ENCODE measurements around the gene AGR3. TPM values are rescaled to one million over a fixed set of nuclear protein-coding genes. Genes with fewer than 3 reads are reported as not detected.

AGR3 gene
- total RNA-seq, 4 donors from 2014 or later: not detected

- no peak for TF ChIP-seq CTCF (IDR thresholded peaks at IDR 0.05)
- ATAC-seq (ENCODE audit: low FRiP score) (no peak), DNase-seq (ENCODE audit: low spot score) (no peak)
Observed at GRCh38 chr7:16914771-16915170, 33.0 kb upstream of the AGR3 start.

GRCh38 chr7:16913643-16914042 is 31.9 kb upstream of the AGR3 start:
- ATAC-seq (ENCODE audit: low FRiP score) (no peak), DNase-seq (ENCODE audit: low spot score) (no peak)
- no peak for TF ChIP-seq CTCF (IDR thresholded peaks at IDR 0.05)

- TF ChIP-seq CTCF (IDR thresholded peaks at IDR 0.05): no peak
- no peak for ATAC-seq (ENCODE audit: low FRiP score)
Observed at GRCh38 chr7:16912540-16912939, 30.8 kb upstream of the AGR3 start.

GRCh38 chr7:16908561-16908960 is 26.8 kb upstream of the AGR3 start:
- no peak for ATAC-seq (ENCODE audit: low FRiP score)
- no peak for DNase-seq (ENCODE audit: low spot score)
- no peak for TF ChIP-seq CTCF (IDR thresholded peaks at IDR 0.05)

More at GRCh38 chr7:16912540-16912939, 30.8 kb upstream of the AGR3 start:
- no peak for DNase-seq (ENCODE audit: low spot score)

- ATAC-seq (ENCODE audit: low FRiP score) (no peak), DNase-seq (ENCODE audit: low spot score) (no peak)
- TF ChIP-seq CTCF (IDR thresholded peaks at IDR 0.05): no peak
Observed at GRCh38 chr7:16905300-16906044, 23.7 kb upstream of the AGR3 start.

GRCh38 chr7:16904076-16904475 is 22.3 kb upstream of the AGR3 start:
- no peak for TF ChIP-seq CTCF (IDR thresholded peaks at IDR 0.05)
- DNase-seq (ENCODE audit: low spot score): no peak
- ATAC-seq (ENCODE audit: low FRiP score): no peak

GRCh38 chr7:16900209-16900768 is 18.5 kb upstream of the AGR3 start:
- ATAC-seq (ENCODE audit: low FRiP score): no peak

More at GRCh38 chr7:16900209-16900768, 18.5 kb upstream of the AGR3 start:
- no peak for TF ChIP-seq CTCF (IDR thresholded peaks at IDR 0.05)
- DNase-seq (ENCODE audit: low spot score): no peak
